Measurements from ENCODE around the gene STIM1.

STIM1 gene

GRCh38 chr11:3909901-3910300, 54.4 kb downstream of the STIM1 start:
- no peak for DNase-seq

GRCh38 chr11:3911908-3912505, 56.5 kb downstream of the STIM1 start:
- Histone ChIP-seq H2AFZ (ENCODE audit: low read depth, low read length) (no peak overlapping the region), H3K79me2 (ENCODE audit: insufficient read depth, low read length) (peaks cover 82% of the 10 kb centered on the region), H3K4me3 (ENCODE audit: low read depth in 1 of 2, low read length in 2 of 2) (no peak overlapping the region), H3K9ac (ENCODE audit: low read depth, low read length) (no peak overlapping the region), H4K20me1 (ENCODE audit: insufficient read depth, low read length) (peaks cover 3% of the 10 kb centered on the region; the same call in 1 of the 2 replicates), H3K36me3 (ENCODE audit: insufficient read depth, low read length) (no peaks in the 10 kb centered on the region), H3K9me3 (ENCODE audit: insufficient read depth, low read length, severe bottlenecking) (no peaks in the 10 kb centered on the region), H3K4me2 (ENCODE audit: insufficient read depth, low read length) (no peak overlapping the region), H3K27ac (ENCODE audit: low read length) (no peak overlapping the region), H3K27me3 (ENCODE audit: insufficient read depth, low read length, poor library complexity) (no peaks in the 10 kb centered on the region), H3K4me1 (ENCODE audit: insufficient read depth, low read length) (peaks cover 19% of the 10 kb centered on the region)
- TF ChIP-seq EZH2 (IDR thresholded peaks at IDR 0.05; ENCODE audit: borderline replicate concordance, low read depth, low read length, severe bottlenecking), result no peak
- TF ChIP-seq CTCF (IDR thresholded peaks at IDR 0.05; ENCODE audit: borderline replicate concordance, extremely low read depth, low read length, poor library complexity, severe bottlenecking), result no peak
- DNase-seq (no peak), ATAC-seq (ENCODE audit: insufficient read depth, low read depth) (no peak)

More at GRCh38 chr11:3909901-3910300, 54.4 kb downstream of the STIM1 start:
- Histone ChIP-seq H4K20me1 (ENCODE audit: insufficient read depth, low read length) (no peaks in the 10 kb centered on the region; the same call in 1 of the 2 replicates), H3K27ac (ENCODE audit: low read length) (no peak overlapping the region), H2AFZ (ENCODE audit: low read depth, low read length) (no peak overlapping the region), H3K9ac (ENCODE audit: low read depth, low read length) (no peak overlapping the region), H3K4me3 (ENCODE audit: low read depth in 1 of 2, low read length in 2 of 2) (no peak overlapping the region), H3K4me1 (ENCODE audit: insufficient read depth, low read length) (peaks cover 17% of the 10 kb centered on the region), H3K36me3 (ENCODE audit: insufficient read depth, low read length) (no peaks in the 10 kb centered on the region), H3K4me2 (ENCODE audit: insufficient read depth, low read length) (no peak overlapping the region), H3K9me3 (ENCODE audit: insufficient read depth, low read length, severe bottlenecking) (no peaks in the 10 kb centered on the region), H3K79me2 (ENCODE audit: insufficient read depth, low read length) (peaks cover 85% of the 10 kb centered on the region), H3K27me3 (ENCODE audit: insufficient read depth, low read length, poor library complexity) (no peaks in the 10 kb centered on the region)
- TF ChIP-seq EZH2 (IDR thresholded peaks at IDR 0.05; ENCODE audit: borderline replicate concordance, low read depth, low read length, severe bottlenecking) (no peak), CTCF (IDR thresholded peaks at IDR 0.05; ENCODE audit: borderline replicate concordance, extremely low read depth, low read length, poor library complexity, severe bottlenecking) (no peak)
- ATAC-seq (ENCODE audit: insufficient read depth, low read depth), result no peak

GRCh38 chr11:3913921-3914320, 58.5 kb downstream of the STIM1 start:
- Histone ChIP-seq H3K4me3 (ENCODE audit: low read depth in 1 of 2, low read length in 2 of 2) (no peak overlapping the region), H4K20me1 (ENCODE audit: insufficient read depth, low read length) (peaks cover 5% of the 10 kb centered on the region; the same call in 1 of the 2 replicates), H3K4me1 (ENCODE audit: insufficient read depth, low read length) (peaks cover 9% of the 10 kb centered on the region), H3K27ac (ENCODE audit: low read length) (no peak overlapping the region), H3K79me2 (ENCODE audit: insufficient read depth, low read length) (peaks cover 84% of the 10 kb centered on the region), H2AFZ (ENCODE audit: low read depth, low read length) (no peak overlapping the region), H3K9me3 (ENCODE audit: insufficient read depth, low read length, severe bottlenecking) (no peaks in the 10 kb centered on the region), H3K27me3 (ENCODE audit: insufficient read depth, low read length, poor library complexity) (no peaks in the 10 kb centered on the region), H3K4me2 (ENCODE audit: insufficient read depth, low read length) (no peak overlapping the region), H3K36me3 (ENCODE audit: insufficient read depth, low read length) (no peaks in the 10 kb centered on the region), H3K9ac (ENCODE audit: low read depth, low read length) (no peak overlapping the region)
- DNase-seq, result no peak
- no peak for ATAC-seq (ENCODE audit: insufficient read depth, low read depth)
- TF ChIP-seq EZH2 (IDR thresholded peaks at IDR 0.05; ENCODE audit: borderline replicate concordance, low read depth, low read length, severe bottlenecking), result no peak
- no peak for TF ChIP-seq CTCF (IDR thresholded peaks at IDR 0.05; ENCODE audit: borderline replicate concordance, extremely low read depth, low read length, poor library complexity, severe bottlenecking)

Measured in DND-41 (cell line).